Upper lobe of left lung (tissue), 4 donors: ENCODE measurements around the gene TBC1D5.

ENCODE experiments used
- EP300 ChIP-seq, 4 donors: sonication (generic); formaldehyde crosslinking; IDR thresholded peaks; one replicate each; pipeline ENCODE4 v1.5.1; 2017; ENCODE audit warnings: antibody characterized with exemption in 4 of 4, control low read depth in 2 of 4
- POLR2A ChIP-seq, 4 donors: fragments of 450-650 bp; IDR thresholded peaks; one replicate each; pipeline ENCODE4 v1.5.1; 2016 to 2017; ENCODE audit warnings: antibody characterized with exemption in 4 of 4, mild to moderate bottlenecking in 2 of 4
- POLR2AphosphoS5 ChIP-seq, 2 donors: sonication (generic); formaldehyde crosslinking; IDR thresholded peaks; one replicate each; pipeline ENCODE4 v1.5.1; 2017; ENCODE audit warnings: antibody characterized with exemption in 2 of 2
- TF ChIP-seq, protein P1 (sequence below), 6 experiments: fragments of 450-650 bp in 4 of 6; fragments of 200-600 bp in 2 of 6; sonication (generic) in 2 of 6; IDR thresholded peaks; one replicate each; pipeline ENCODE4 v1.5.1; 2016 to 2019; ENCODE audit warnings: antibody characterized with exemption in 6 of 6

DNA sequence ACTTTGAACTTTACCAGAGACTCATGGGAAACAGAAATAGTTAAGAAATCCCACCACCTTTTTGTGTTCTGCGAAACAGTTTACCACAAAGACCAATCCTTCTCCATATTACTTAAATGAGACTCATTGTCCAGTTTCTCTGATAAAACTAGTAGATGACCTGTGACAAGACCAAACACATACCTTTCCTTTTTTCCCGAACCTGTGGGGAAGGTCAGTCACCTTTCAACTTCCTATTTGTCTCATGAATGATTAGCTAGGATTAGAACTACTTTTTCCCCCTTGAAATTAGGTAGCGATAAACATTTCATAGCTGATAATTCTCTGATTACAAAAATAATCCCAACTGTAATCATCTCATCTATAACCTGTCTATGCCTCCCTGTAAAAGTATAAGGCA is 2.3 kb upstream of the TBC1D5 start:
- TF ChIP-seq, protein P1, sequence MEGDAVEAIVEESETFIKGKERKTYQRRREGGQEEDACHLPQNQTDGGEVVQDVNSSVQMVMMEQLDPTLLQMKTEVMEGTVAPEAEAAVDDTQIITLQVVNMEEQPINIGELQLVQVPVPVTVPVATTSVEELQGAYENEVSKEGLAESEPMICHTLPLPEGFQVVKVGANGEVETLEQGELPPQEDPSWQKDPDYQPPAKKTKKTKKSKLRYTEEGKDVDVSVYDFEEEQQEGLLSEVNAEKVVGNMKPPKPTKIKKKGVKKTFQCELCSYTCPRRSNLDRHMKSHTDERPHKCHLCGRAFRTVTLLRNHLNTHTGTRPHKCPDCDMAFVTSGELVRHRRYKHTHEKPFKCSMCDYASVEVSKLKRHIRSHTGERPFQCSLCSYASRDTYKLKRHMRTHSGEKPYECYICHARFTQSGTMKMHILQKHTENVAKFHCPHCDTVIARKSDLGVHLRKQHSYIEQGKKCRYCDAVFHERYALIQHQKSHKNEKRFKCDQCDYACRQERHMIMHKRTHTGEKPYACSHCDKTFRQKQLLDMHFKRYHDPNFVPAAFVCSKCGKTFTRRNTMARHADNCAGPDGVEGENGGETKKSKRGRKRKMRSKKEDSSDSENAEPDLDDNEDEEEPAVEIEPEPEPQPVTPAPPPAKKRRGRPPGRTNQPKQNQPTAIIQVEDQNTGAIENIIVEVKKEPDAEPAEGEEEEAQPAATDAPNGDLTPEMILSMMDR (IDR thresholded peaks at IDR 0.05), result no peak
- TF ChIP-seq POLR2A (IDR thresholded peaks at IDR 0.05) (no peak), EP300 (IDR thresholded peaks at IDR 0.05) (no peak), POLR2AphosphoS5 (IDR thresholded peaks at IDR 0.05) (no peak)
